NCI-H2081 (cell line): ENCODE data around the gene ZNF506.
"Not testable (repeated sequence)": the region's sequence is repeated elsewhere in the genome, so short reads cannot be mapped to it uniquely, and the experiment has no call there.

ENCODE experiments used
- DNase-seq, 2 experiments: peaks; one replicate each; lab custom pipeline; 2025; lab: John Stamatoyannopoulos, UW

ZNF506 gene

DNA sequence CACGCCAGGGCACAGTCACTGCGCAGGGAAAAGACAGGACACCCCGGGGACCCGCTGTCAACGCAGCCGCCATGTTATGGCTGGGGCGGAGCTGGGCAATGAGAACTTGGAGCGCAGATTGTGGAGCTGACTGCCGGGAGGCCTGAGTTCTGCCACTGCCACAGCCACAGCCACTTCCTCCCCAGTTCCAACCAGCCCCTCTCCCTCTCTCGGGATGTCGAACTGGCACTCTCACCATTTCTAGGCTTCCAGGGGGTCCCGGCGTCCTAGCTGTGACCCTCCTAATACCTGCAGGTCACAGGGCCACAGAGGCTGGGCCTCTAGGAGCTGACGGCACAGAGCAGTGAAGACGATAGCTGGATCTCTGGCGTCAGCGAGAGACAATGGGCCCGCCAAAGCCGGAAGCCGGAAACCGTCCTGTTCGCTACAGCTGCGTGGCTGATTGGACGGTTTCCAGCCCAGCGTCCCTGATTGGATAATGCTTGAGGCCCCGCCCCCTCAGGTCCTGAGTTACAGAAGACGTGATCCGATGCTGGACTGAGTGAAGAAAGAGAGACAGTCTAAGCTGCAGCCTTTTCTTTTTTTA lies at the start of gene ZNF506:
Gene ZNF506 (minus strand): TSS at position 385 of the 586 bp plus-strand sequence. CDS start 147 bp downstream, at position 238.
- peak; percentile 96 to 98 for DNase-seq

DNA sequence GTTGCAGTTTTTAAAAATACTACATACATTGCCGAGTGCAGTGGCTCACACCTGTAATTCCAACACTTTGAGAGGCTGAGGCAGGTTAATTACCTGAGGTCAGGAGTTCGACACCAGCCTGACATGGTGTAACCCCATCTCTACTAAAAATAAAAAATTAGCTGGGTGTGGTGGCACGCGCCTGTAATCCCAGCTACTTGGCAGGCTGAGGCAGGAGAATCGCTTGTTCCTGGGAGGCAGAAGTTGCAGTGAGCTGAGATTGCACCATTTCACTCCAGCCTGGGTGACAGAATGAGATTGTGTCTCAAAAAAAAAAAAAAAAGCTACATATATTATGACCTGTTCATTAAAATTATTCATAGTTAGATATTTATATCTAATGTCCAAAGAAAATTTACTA lies 48.5 kb upstream of the ZNF506 start:
- not testable (repeated sequence) for DNase-seq

DNA sequence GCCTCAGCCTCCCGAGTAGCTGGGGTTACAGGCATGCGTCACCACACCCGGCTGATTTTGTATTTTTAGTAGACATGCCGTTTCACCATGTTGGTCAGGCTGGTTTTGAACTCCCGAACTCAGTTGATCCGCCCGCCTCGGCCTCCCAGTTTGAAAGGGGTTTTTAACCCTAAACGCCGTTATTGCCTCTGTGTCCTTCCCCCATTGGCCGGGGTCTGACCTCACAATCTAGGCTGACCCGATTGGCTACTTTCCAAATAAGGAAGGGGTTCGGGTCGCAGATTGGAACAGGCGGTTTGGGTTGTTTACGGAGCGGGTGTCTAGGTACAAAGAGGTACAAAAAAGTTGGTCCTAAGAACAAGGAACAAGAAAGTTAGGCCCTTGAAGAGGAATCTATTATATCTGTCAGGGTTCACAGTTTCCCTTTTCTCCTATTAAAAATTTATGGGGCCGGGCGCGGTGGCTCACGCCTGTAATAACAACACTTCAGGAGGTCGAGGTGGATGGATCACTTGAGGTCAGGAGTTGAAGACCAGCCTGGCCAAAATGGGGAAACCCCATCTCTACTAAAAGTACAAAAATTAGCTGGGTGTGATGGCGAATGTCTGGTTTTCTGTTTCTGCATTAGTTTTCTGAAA lies 45.2 kb upstream of the ZNF506 start:
- peak in 1 of 2 experiments; percentile 25 for DNase-seq

DNA sequence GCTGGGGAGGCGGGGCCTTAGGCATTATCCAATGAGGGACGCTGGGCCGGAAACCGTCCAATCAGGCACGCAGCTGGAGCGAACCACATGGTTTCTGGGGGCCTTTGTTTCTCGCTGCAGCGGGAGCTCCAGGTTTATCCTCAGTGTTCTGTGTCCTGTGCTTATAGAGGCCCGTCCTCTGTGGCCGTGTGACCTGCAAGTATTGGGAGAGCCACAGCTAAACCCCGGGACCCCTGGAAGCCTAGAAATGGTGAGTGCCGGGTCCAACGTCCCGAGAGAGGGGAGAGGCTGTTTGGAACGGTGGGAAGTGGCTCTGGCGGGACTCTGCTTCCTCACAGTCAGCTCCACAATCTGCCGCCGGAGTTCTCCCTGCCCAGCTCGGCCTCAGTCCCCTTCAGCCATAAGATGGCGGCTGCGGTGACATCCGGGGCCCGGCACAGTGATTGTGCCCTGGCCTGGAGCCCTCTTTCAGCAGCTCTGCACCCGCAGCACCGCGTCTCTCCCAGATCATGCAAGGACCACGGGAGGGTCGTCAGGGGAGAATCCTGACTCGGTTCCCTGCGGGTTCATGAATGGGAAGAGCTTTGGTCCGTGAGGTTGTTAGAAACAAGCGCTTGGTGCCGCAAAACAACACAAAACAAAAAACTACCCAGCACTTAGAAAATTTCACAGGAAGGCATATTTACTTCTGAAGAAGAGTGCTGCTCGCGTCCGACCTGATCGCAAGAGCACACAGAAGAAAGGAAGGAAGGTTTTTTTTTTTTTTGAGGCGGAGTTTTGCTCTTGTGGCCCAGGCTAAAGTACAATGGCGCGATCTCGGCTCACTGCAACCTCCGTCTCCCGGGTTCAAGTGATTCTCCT lies 44.4 kb upstream of the ZNF506 start, which contains the start of gene ZNF253:
Gene ZNF253 (plus strand): TSS at position 133 of the 861 bp plus-strand sequence. CDS start 115 bp downstream, at position 248.
- peak; percentile 95 to 98 for DNase-seq

DNA sequence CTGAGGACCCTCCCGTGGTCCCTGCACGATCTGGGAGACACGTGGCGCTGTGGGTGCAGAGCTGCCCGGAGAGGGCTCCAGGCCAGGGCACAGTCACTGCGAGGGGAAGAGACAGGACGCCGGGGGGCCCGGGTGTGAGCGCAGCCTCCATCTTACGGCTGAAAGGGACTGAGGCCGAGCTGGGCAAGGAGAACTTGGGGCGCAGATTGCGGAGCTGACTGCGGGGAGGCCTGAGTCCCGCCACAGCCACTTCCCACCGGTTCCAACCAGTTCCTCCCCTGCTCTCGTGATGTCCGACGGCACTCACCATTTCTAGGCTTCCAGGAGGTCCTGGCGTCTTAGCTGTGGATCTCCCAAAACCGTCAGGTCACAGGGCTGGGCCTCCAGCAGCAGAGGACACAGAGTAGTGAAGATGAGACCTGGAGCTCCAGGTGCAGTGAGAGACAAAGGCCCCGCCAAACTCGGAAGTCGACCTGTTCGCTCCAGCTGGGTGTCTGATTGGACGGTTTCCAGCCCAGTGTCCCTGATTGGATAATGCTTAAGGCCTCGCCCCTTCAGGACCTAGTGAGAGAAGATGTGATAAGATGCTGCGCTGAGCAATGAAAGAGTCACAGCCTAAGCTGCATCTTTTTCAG lies 39.3 kb upstream of the ZNF506 start:
- no peak for DNase-seq

DNA sequence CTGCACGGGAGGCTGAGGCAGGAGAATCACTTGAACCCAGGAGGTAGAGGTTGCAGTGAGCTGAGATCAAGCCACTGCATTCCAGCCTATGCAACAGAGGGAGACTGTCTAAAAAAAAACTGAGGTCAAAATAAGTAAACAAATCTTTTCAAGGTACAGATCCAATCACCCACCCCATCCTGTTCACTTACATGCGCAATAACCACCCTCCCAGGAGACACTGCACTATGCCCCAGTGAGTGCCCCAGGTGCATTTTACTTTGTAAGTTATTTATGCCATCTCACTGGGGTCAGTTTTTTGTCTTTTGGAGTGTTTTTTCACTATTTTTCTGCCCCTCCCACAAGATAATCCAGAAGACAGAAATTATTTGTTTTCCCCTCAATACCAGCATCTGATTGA lies 37.2 kb upstream of the ZNF506 start:
- no peak for DNase-seq

DNA sequence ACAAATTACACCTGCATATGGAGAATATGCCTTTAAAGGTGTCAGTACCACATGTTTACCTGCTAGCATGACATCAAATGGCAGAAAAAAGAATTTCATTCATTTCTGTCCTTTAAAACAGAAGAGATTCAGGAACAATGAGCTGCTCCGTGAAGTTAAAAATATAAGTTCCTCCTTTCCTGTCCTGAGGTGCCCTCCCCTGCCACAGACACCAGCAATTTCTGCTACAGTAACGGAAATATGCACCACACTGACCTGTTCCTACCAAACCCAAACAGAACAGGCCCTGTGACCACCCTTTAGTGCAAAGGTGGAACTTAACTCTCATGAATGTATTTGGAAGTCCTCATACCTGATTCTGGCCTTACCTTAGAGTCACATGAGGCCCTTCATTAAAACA lies 30.2 kb upstream of the ZNF506 start:
- DNase-seq, result not testable (repeated sequence)

DNA sequence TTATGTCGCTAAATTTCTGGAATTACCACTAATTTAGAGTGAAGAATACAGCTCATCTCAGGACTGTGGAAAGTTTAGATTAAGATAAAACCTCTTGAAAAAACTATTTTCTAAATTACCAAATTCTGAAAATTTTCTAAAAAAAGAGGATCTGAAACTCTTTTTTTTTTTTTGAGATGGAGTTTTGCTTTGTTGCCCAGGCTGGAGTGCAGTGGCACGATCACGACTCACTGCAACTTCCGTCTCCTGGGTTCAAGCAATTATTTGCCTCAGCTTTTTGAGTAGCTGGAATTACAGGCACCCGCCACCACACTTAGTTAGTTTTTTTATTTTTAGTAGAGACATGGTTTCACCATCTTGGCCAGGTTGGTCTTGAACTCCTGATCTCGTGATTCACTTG lies 27.5 kb upstream of the ZNF506 start:
- DNase-seq, result no peak

DNA sequence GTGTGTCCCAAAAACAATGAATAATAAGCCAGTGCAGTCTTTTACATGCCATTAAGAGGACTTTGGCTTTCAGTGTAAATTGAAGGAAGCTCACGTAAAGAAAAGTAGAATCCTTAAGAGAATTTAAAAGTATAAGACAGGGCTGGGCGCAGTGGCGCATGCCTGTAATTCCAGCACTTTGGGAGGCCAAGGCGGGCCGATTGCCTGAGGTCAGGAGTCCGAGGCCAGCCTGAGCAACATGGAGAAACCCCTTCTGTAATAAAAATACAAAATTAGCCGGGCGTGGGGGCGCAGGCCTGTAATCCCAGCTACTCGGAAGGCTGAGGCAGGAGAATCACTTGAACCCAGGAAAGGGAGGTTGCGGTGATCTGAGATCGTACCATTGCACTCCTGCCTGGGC lies 26.2 kb upstream of the ZNF506 start:
- no peak for DNase-seq

DNA sequence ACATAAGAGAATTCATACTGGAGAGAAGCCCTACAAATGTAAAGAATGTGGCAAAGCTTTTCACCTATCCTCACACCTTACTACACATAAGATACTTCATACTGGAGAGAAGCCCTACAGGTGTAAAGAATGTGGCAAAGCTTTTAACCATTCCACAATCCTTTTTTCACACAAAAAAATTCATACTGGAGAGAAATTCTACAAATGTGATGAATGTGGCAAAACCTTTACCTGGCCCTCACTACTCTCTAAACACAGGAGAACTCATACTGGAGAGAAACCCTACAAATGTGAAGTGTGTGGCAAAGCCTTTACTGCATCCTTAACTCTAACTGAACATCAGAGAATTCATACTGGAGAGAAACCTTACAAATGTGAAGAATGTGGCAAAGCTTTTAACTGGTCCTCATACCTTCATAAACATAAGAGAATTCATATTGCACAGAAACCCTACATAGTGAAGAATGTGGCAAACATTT lies 14.0 kb upstream of the ZNF506 start:
- DNase-seq, result no peak

DNA sequence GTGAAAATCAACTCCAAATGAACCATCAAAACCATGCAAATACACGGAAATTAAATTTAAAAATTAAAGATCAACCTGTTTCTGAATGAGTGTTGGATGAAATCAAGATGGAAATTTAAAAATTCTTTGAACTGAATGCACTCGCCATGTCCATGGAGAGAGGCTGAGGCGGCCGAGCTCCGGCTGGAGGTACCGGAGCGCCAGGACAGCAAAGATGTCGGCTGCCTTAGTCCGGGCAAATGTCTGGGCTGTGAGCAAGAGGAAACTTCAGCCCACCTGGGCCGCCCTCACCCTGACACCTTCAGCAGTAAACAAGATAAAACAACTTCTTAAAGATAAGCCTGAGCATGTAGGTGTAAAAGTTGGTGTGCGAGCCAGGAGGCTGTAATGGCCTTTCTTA lies 5.3 kb upstream of the ZNF506 start:
- no peak for DNase-seq

DNA sequence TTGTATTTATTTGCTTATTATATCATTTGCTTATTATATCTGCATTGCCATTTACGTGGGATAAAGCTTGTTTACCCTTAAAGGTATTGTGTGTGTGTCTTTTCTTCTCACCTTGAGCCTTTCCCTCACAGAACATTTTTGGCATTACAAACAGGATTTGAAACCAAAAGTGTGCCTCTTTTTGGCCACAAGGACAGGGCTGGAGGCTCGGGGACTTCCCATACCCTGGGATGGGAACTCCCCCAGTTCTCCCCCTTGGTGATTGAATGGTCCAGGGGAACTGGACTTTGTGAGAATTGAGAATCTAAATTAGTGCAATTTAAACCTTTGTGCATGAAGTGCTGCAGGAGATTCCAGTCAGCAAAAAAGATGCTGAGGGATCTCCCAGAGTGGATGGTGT lies 2.4 kb upstream of the ZNF506 start:
- DNase-seq, result no peak

DNA sequence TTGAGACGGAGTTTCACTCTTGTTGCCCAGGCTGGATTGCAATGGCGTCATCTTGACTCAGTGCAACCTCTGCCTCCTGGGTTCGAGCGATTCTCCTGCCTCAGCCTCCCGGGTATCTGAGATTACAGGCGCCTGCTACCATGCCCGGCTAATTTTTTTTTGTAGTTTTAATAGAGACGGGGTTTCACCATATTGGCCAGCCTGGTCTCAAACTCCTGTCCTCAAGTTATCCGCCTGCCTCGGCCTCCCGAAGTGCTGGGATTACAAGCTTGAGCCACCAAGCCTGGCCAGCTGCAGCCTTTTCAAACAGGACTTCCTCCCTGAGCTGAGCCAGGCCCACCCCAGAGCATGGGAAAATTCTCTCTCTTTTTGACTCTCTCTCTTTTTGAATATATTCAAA lies 426 bp upstream of the ZNF506 start:
- DNase-seq, result peak in 1 of 2 experiments; percentile 3

DNA sequence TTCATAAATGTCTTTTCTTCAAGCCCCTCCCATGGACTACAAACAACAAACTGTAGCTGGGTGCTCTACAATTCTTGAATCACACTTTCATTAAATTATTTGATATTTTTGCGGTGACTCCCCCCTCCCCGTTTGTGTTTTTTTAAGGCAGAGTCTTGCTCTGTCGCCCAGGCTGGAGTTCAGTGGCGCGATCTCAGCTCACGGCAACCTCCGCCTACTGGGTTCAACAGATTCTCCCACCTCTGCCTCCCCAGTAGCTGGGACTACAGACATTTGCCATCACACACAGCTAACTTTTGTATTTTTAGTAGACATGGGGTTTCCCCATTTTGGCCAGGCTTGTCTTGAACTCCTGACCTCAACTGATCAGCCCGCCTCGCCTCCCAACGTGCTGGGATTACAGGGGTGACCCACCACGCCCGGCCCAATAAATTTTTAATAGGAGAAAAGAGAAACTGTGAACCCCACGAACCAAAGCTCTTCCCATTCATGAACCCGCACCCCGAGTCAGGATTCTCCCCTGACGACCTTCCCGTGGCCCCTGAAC lies 703 bp downstream of the ZNF506 start:
- no peak for DNase-seq

DNA sequence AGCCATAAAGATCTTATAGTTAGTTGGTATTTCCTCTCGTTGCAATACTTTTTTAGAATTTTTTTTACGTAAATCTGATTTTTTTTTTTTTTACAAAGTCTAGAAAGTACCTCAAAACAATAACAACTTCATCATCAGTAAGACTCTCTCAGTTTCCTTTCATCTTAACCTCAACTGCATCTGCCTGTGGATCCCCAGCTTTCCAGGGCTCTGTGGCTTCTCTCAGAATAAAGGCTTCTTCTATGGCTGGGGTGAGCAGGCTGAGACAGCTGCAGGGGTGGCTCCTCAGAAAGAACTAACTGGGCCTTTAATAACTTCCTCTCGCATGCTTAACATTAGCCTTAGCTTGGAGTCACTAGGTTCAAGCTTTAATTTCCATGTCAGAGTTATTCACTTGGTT lies 4.2 kb downstream of the ZNF506 start:
- no peak for DNase-seq

DNA sequence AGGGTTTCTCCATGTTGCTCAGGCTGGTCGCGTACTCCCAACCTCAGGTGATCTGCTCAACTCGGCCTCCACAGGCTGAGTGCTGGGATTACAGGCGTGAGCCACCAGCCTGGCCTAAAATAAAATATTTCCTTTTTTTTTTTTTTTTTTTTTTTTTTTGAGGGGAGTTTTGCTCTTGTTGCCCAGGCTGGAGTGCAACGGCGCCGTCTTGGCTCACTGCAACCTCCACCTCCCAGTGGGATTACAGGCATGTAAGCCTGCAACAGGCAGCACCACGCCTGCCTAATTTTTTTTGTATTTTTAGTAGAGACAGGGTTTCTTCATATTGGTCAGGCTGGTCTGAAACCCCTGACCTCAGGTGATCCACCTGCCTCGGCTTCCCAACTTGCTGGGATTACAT lies 4.9 kb downstream of the ZNF506 start:
- DNase-seq, result no peak

DNA sequence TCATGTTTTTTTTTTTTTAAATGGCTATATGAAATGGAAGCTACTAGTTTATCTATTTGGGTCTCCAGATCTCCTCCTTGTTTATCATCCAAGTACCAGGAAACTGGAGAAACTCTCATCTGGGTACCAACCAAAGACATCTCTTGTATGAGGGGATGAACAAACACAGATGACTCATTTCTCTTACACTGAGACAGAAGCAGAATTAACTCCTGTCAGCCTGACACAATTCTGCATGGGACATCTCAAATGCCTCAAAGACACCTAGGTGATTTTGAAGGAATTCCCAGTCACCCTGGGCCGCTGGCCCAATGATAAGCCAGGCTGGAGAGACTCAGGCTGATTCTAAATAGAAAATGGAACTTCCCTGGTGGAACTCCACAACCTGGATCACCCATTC lies 9.6 kb downstream of the ZNF506 start:
- DNase-seq, result not testable (repeated sequence)

DNA sequence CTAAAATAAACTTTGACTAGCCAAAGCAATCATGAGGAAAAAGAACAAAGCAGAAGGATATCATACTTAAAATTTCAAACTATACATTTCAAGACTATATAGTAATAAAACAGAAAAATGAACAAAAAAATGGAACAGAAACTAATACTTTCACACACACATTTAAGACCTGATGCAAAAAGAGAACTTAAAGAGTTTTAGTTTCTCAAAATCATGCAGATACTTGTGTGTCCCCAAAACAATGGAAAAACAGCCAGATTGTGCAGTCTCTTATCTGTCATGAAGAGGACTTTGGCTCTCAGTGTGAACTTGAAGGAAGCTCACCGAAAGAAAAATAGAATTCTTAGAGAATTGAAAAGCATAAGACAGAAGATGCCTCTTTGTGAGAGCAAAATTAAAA lies 16.1 kb downstream of the ZNF506 start:
- no peak for DNase-seq

DNA sequence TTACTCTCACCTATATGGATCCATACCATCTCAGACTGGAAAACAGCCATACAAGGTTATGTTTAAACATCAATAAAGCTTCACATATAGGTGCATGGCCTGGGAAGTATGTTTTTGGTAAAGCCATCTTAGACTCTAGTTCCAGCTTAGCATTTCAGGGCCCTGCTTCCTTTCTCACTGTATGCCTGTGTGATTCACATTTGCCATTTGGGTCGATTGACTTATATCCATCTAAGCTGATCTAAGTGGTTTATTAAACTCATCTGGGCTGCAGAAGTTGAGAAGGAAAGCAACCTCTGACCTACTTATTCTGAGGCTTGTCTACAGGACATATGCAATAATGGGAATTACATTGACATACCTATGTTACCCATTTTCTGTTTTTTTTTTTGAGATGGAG lies 33.5 kb downstream of the ZNF506 start:
- no peak for DNase-seq

DNA sequence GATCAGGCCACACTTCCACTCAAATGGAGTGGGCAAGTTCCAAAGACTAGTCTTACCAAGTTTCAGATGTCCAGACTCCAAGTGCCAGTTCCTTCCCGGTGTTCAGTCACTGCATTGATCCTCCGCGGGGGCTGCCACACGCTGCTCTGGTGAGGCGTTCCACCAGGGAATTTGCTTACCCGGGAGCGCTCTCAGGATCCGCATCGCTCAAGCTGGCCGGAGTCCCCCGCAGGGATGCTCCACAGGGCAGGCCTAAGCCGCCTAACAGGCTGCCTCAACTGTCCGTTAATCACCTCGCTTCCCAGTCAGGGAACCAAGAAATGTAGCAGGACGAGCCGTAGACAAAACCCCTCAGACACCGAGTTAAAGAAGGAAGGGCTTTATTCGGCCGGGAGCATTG lies 36.1 kb downstream of the ZNF506 start:
- DNase-seq, result not testable (repeated sequence)

DNA sequence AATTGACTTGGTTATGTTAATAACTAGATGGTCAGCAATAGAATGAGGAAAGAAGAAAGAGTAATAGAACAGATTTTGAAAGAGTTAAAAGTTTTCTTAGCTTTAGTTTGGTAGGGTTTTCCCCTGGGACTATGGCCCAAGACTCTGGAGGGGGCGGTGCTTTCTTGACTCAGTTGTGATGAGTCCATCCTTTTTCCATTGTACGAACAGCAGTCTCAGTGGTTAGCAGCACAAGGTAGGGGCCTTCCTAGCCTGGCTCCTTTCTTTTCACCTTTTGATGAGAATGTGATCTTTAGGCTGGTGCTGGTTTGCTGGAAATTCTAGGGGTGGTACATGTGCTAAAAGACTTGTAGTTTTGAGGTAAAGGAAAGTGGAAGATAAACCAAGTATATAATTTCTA lies 38.8 kb downstream of the ZNF506 start:
- DNase-seq, result no peak

DNA sequence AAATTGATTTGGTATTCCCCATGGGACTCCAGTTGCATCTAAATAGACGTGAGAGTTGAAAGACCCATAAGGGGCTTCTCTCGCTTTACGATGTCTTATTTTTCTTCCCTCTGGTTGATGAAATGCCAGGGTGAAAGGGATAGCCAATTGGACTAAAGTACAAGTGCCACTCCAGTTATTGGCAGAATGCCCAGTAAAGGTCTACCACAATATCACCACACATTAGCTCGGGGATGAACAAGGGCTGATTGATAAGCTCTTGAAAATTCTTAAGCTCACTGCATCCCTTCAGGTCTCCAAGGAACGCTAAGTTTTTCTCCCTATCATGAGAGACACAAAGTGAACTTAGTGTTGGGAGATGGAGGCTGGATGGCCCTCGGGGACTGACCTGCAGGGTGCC lies 39.8 kb downstream of the ZNF506 start:
- DNase-seq, result not testable (repeated sequence)
